ENCODE measurements around the gene MYO1D. TPM values are rescaled to one million over a fixed set of nuclear protein-coding genes. Genes with fewer than 3 reads are reported as not detected.
"Not testable (repeated sequence)": the region's sequence is repeated elsewhere in the genome, so short reads cannot be mapped to it uniquely, and the experiment has no call there.

Gene MYO1D
- polyA plus RNA-seq, 3 donors, result 27.1 to 29.8 (median 27.4) TPM

DNA sequence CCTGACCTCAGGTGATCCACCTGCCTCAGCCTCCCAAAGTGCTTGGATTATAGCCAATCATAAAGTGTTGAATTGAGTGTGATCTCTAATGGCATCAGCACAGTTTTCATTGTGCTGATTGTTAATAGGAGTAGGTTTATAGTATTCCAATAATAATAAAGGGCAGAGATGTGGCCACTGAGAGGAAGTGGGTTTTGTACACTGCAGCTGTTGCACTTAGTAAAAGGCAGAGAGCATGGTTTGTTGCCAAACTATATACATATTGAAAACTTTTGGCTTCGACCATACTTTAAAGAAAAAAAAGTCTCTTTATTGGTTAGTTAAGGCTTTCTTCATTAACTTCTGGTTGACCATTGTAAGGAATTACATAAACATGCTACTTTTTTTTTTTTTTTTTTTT, 204.2 kb downstream of the MYO1D start:
- DNase-seq (ENCODE audit: extremely low read depth in 1 of 11, low read depth in 9 of 11, low spot score in 4 of 11), result no peak

GRCh38 chr17:32671896-32672295, 205.0 kb downstream of the MYO1D start:
- no peak for DNase-seq (ENCODE audit: extremely low read depth in 1 of 11, low read depth in 9 of 11, low spot score in 4 of 11)

- no peak for DNase-seq (ENCODE audit: extremely low read depth in 1 of 11, low read depth in 9 of 11, low spot score in 4 of 11)
Observed at GRCh38 chr17:32664936-32665583, 211.9 kb downstream of the MYO1D start.

DNA sequence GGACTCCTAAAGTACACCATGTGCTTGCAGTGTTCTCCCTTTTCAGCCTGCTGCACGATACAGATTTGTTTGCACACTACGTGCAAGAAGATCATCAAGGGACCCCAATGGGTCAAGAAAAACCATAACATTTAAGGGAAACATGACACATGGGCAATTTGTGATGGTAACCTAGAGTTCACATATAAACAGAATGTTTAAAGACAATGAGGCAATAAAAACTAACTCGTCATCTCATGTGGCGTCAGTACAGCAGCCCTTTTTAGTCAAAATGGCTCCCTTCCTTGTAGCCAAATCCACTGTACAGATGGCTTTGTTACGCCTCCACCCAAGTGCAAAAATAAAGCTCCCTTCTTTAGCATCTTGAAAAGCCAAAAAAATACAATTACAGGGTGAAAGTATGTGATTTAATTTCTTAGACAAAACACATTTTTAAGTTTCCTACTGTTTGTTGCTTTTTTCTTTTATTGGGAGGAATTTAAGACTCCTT, 216.4 kb downstream of the MYO1D start:
- DNase-seq (ENCODE audit: extremely low read depth in 1 of 11, low read depth in 9 of 11, low spot score in 4 of 11), result no peak

DNA sequence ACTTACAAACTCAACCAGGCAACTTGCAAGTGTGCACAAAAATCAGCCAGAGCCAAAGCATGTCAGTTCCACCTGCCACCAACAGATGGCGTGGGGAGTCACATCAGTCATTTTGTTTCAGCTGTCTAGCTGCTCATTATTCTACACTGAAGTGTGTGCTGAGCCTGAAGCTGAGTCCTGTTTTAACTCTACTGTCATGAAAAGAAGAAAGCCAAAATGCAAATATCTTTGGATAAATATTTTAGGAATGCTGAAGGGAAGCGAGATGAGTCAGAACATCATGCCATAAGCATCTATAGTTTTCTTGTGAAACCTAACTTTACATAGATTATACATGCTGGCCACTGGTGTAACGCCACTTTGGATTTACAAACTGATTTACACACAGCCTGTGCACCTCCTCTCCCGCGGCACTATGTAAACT, 217.5 kb downstream of the MYO1D start:
- peak; percentile 20 to 68 (median 55) for DNase-seq (ENCODE audit: extremely low read depth in 1 of 11, low read depth in 9 of 11, low spot score in 4 of 11)

DNA sequence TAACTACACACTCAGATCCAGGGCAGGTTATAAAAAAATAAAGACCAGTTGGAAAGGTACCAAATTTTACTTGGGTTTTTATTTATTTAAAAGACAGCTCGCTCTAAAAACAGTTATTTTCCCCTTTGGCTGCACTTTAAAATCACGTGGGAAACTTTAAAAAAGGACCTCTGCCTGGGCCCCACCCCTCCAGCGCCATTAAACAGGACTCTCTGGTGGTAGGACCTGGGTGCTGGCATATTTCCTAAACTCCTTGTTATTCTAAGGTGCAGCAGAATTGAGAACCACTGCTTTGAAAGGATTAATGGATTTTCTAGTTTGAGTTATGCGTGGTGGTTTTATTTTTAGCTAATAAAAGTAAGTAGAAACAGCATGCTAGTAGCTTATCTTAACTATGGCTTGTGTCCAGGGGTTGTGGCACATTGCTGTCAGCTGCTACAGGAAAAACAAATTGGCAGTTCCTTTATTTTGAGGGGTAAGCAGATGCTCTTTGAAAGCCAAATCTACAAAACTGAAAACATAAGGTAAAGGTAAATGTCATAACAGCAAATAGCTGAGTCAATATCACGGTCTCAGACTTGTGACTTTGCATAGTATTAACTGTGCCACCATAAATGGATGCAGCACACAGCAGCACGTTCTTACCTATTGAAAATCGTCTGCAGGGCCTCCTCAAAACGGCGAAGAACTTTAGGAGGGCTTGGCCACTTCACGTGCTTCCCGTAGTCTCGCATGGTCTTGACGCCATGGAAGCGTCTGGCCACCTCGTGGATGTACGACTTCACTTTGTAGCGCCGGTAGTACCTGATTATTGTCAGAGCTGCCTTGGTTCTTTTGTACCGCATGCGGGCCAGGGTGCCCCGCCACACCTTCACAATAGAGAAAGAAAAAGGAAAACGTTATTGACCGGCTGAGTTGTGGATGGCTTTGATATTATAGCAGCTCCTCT, 218.2 kb downstream of the MYO1D start:
- DNase-seq (ENCODE audit: extremely low read depth in 1 of 11, low read depth in 9 of 11, low spot score in 4 of 11), result peak in 2 of 11 donors; percentile 8 to 18

- peak in 1 of 11 donors; percentile 14 for DNase-seq (ENCODE audit: extremely low read depth in 1 of 11, low read depth in 9 of 11, low spot score in 4 of 11)
Observed at GRCh38 chr17:32656886-32657285, 220.0 kb downstream of the MYO1D start.

DNA sequence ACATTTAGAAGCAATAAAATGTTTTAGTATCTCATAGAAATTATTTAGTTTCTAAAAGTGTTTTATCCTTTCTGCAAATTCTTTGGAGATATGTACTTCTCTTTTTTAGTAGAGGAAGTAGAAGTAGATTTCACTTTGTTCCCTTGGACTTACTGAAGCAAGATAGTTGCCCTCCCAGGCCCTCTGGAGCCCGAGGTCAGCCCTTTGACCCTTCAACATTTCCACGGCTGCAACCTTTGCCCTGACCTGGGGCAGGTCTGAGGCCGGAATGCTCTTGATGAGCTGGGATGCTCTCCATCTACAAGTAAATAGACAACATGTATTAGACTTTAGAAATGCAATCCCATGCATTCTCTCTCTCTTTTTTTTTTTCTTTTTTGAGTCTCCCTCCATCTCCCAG, 222.6 kb downstream of the MYO1D start:
- no peak for DNase-seq (ENCODE audit: extremely low read depth in 1 of 11, low read depth in 9 of 11, low spot score in 4 of 11)

- DNase-seq (ENCODE audit: extremely low read depth in 1 of 11, low read depth in 9 of 11, low spot score in 4 of 11), result no peak
Observed at GRCh38 chr17:32651084-32651483, 225.8 kb downstream of the MYO1D start.

- no peak for DNase-seq (ENCODE audit: extremely low read depth in 1 of 11, low read depth in 9 of 11, low spot score in 4 of 11)
Observed at GRCh38 chr17:32648450-32648849, 228.5 kb downstream of the MYO1D start.

DNA sequence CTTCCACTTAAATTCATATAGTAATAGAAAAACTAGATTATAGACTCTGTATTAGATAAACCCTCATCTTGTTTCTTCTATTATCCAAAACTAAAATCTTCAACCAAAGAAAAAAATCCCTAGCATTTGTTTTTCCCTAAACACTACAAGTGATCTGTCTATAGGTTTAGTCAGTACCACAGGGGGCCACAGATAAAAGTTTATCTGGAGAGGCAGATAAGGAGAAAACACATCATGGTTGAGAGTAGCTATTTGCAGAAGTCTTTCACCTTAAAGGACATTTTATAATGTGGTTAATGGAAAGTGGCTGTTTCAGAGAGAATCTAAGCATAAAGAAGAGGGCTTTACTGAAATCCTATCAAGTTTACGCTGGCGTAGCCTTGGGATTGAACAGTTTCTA, 230.0 kb downstream of the MYO1D start:
- DNase-seq (ENCODE audit: extremely low read depth in 1 of 11, low read depth in 9 of 11, low spot score in 4 of 11), result no peak

GRCh38 chr17:32641514-32641913, 235.4 kb downstream of the MYO1D start:
- DNase-seq (ENCODE audit: extremely low read depth in 1 of 11, low read depth in 9 of 11, low spot score in 4 of 11), result not testable (repeated sequence)

DNA sequence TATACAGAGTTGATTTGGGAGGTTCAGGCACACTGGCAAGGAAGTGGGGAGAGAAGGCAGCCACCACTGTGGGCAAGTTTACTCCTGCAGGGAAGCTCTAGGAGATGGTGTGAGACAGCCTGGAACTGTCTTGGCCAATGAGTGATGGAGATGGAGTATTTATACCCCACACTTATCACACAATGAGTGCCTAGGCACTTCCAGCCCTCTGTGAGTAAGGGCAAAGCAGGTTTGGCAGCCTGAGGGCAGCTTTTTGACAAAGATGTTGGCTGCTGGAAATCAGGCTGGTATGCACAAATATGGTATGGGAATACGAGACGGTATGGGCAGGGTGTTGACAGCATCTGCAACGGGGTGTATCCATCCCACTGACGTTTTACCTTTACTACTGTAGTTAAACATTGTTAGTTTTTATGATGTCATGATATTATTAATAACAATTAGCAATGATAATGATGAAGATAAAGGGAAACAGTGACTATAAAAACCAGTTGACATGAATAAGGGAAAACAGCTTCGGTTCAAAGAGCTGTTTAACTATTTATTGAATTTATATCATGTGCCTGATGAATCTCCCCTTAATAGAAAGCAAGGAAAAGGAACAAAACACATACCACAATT, 240.2 kb downstream of the MYO1D start:
- no peak for DNase-seq (ENCODE audit: extremely low read depth in 1 of 11, low read depth in 9 of 11, low spot score in 4 of 11)

- no peak for DNase-seq (ENCODE audit: extremely low read depth in 1 of 11, low read depth in 9 of 11, low spot score in 4 of 11)
Observed at GRCh38 chr17:32634167-32634566, 242.8 kb downstream of the MYO1D start.

GRCh38 chr17:32631341-32632096, 245.4 kb downstream of the MYO1D start:
- no peak for DNase-seq (ENCODE audit: extremely low read depth in 1 of 11, low read depth in 9 of 11, low spot score in 4 of 11)

DNA sequence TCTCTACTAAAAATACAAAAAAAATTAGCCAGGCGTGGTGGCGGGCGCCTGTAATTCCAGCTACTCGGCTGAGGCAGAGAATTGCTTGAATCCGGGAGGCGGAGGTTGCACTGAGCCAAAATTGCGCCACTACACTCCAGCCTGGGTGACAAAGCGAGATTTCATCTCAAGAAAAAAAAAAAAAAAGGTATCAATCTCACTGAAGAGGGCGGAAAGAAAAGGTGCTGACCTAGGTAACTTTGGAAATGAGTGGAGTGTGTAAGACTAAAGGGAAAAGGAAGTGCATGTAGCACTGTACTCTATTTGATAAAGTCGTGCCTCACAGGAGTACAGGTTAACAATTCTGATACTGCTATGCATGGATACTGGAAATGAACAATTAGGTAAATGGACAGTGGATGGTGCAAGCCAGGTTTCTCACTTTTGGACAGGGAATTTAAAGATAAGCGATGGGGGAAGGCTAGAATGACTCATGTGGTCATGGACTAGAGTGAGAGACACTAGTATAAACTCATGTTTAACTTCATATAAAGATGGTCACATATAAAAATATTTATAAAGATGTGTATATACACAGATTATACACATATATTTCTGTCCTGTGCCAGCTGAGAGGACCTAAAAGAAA, 247.2 kb downstream of the MYO1D start:
- no peak for DNase-seq (ENCODE audit: extremely low read depth in 1 of 11, low read depth in 9 of 11, low spot score in 4 of 11)

GRCh38 chr17:32628271-32629044, 248.5 kb downstream of the MYO1D start:
- DNase-seq (ENCODE audit: extremely low read depth in 1 of 11, low read depth in 9 of 11, low spot score in 4 of 11), result no peak
